Subcutaneous adipose tissue (tissue), 4 donors: Measurements from ENCODE around the gene STEAP3. TPM values are rescaled to one million over a fixed set of nuclear protein-coding genes. Genes with fewer than 3 reads are reported as not detected.

Source experiments
- CTCF ChIP-seq: fragments of 450-650 bp; IDR thresholded peaks from one replicate; pipeline ENCODE4 v1.5.1; 2016; ENCODE audit warnings: low read depth, mild to moderate bottlenecking, control low read depth, antibody characterized with exemption, moderate library complexity
- total RNA-seq, 4 donors: library from RNA; depleted of rRNA; stranded (reverse); fragments of >200 nt; gene quantifications; one replicate each; pipeline ENCODE4 v1.1.0, GENCODE V29; 2016

Gene STEAP3
- total RNA-seq, 4 donors from 2014 or later, result 11.0 to 17.9 (median 14.4) TPM

GRCh38 chr2:119286661-119287060, 63.0 kb downstream of the STEAP3 start:
- no peak for TF ChIP-seq CTCF

GRCh38 chr2:119288576-119288975, 64.9 kb downstream of the STEAP3 start:
- TF ChIP-seq CTCF, result no peak

- TF ChIP-seq CTCF, result no peak
Observed at GRCh38 chr2:119289093-119289492, 65.5 kb downstream of the STEAP3 start.

GRCh38 chr2:119289642-119290041, 66.0 kb downstream of the STEAP3 start:
- TF ChIP-seq CTCF, result no peak

- TF ChIP-seq CTCF, result no peak
Observed at GRCh38 chr2:119290859-119291587, 67.4 kb downstream of the STEAP3 start.

GRCh38 chr2:119291588-119292167, 68.0 kb downstream of the STEAP3 start:
- TF ChIP-seq CTCF, result no peak

- TF ChIP-seq CTCF, result no peak
Observed at GRCh38 chr2:119292226-119292625, 68.6 kb downstream of the STEAP3 start.
